ENCODE results near the gene ADAMTS20. TPM values are rescaled to one million over a fixed set of nuclear protein-coding genes. Genes with fewer than 3 reads are reported as not detected.

ADAMTS20 gene
- total RNA-seq, 2 donors from 2014 or later, result not detected

- peaks cover 3 to 4% of the 10 kb centered on the region in 2 donors for H3K9me3 Mint-ChIP-seq
- H3K27ac Mint-ChIP-seq, result no peak overlapping the region
Observed at GRCh38 chr12:43312991-43313505, 239.0 kb downstream of the ADAMTS20 start.

GRCh38 chr12:43310596-43310995 is 241.4 kb downstream of the ADAMTS20 start:
- Mint-ChIP-seq H3K36me3 (ENCODE audit: insufficient read depth in 2 of 2) (no peaks in the 10 kb centered on the region), H3K27ac (no peak overlapping the region), H3K27me3 (ENCODE audit: low read depth) (no peaks in the 10 kb centered on the region), H3K9me3 (peaks cover 3 to 4% of the 10 kb centered on the region in 2 donors), H3K4me1 (ENCODE audit: low read depth) (no peaks in the 10 kb centered on the region), H3K4me3 (no peak overlapping the region)
- ATAC-seq (replicated peaks in 1 of 2), result no peak
- no peak for DNase-seq

More at GRCh38 chr12:43312991-43313505, 239.0 kb downstream of the ADAMTS20 start:
- no peaks in the 10 kb centered on the region for H3K27me3 Mint-ChIP-seq (ENCODE audit: low read depth)
- H3K36me3 Mint-ChIP-seq (ENCODE audit: insufficient read depth in 2 of 2), result no peaks in the 10 kb centered on the region
- H3K4me1 Mint-ChIP-seq (ENCODE audit: low read depth), result no peaks in the 10 kb centered on the region
- ATAC-seq (replicated peaks in 1 of 2), result no peak
- no peak overlapping the region for H3K4me3 Mint-ChIP-seq
- DNase-seq, result no peak

- Mint-ChIP-seq H3K9me3 (peaks cover 3 to 4% of the 10 kb centered on the region in 2 donors), H3K4me3 (no peak overlapping the region), H3K27me3 (ENCODE audit: low read depth) (no peaks in the 10 kb centered on the region), H3K36me3 (ENCODE audit: insufficient read depth in 2 of 2) (no peaks in the 10 kb centered on the region), H3K27ac (no peak overlapping the region), H3K4me1 (ENCODE audit: low read depth) (no peaks in the 10 kb centered on the region)
- no peak for ATAC-seq (replicated peaks in 1 of 2)
- no peak for DNase-seq
Observed at GRCh38 chr12:43309959-43310358, 242.0 kb downstream of the ADAMTS20 start.

- Mint-ChIP-seq H3K4me3 (no peak overlapping the region), H3K9me3 (peaks cover 3 to 4% of the 10 kb centered on the region in 2 donors), H3K36me3 (ENCODE audit: insufficient read depth in 2 of 2) (no peaks in the 10 kb centered on the region), H3K27ac (no peak overlapping the region), H3K27me3 (ENCODE audit: low read depth) (no peaks in the 10 kb centered on the region), H3K4me1 (ENCODE audit: low read depth) (no peaks in the 10 kb centered on the region)
- no peak for ATAC-seq (replicated peaks in 1 of 2)
- DNase-seq, result no peak
Observed at GRCh38 chr12:43308776-43309175, 243.2 kb downstream of the ADAMTS20 start.

- Mint-ChIP-seq H3K4me1 (ENCODE audit: low read depth) (no peaks in the 10 kb centered on the region), H3K27ac (no peak overlapping the region), H3K36me3 (ENCODE audit: insufficient read depth in 2 of 2) (no peaks in the 10 kb centered on the region), H3K9me3 (peaks cover 3 to 4% of the 10 kb centered on the region in 2 donors), H3K4me3 (no peak overlapping the region), H3K27me3 (ENCODE audit: low read depth) (no peaks in the 10 kb centered on the region)
- DNase-seq (no peak), ATAC-seq (replicated peaks in 1 of 2) (no peak)
Observed at GRCh38 chr12:43307126-43307525, 244.9 kb downstream of the ADAMTS20 start.

- H3K27ac Mint-ChIP-seq, result no peak overlapping the region
- H3K36me3 Mint-ChIP-seq (ENCODE audit: insufficient read depth in 2 of 2), result no peaks in the 10 kb centered on the region
- no peak overlapping the region for H3K4me3 Mint-ChIP-seq
- DNase-seq (no peak), ATAC-seq (replicated peaks in 1 of 2) (no peak)
- H3K4me1 Mint-ChIP-seq (ENCODE audit: low read depth), result no peaks in the 10 kb centered on the region
- no peaks in the 10 kb centered on the region for H3K27me3 Mint-ChIP-seq (ENCODE audit: low read depth)
- H3K9me3 Mint-ChIP-seq, result peaks cover 3 to 4% of the 10 kb centered on the region in 2 donors
Observed at GRCh38 chr12:43306066-43306465, 245.9 kb downstream of the ADAMTS20 start.

GRCh38 chr12:43305065-43305464 is 246.9 kb downstream of the ADAMTS20 start:
- DNase-seq, result no peak

More at GRCh38 chr12:43305065-43305464, 246.9 kb downstream of the ADAMTS20 start:
- no peak for ATAC-seq (replicated peaks in 1 of 2)
- Mint-ChIP-seq H3K27ac (no peak overlapping the region), H3K9me3 (no peaks in the 10 kb centered on the region), H3K4me3 (no peak overlapping the region), H3K36me3 (ENCODE audit: insufficient read depth in 2 of 2) (no peaks in the 10 kb centered on the region), H3K27me3 (ENCODE audit: low read depth) (no peaks in the 10 kb centered on the region), H3K4me1 (ENCODE audit: low read depth) (no peaks in the 10 kb centered on the region)

Other genes starting within 250 kb of the ADAMTS20 start
- 10 to 100 TPM; 18.1 to 21.8 TPM for gene PUS7L, start 206.6 kb upstream of the ADAMTS20 start, total RNA-seq
- 10 to 100 TPM; 41.4 TPM for gene IRAK4, start 206.7 kb upstream of the ADAMTS20 start, total RNA-seq